ENCODE data around the gene LPAR3.

The LPAR3 gene

DNA sequence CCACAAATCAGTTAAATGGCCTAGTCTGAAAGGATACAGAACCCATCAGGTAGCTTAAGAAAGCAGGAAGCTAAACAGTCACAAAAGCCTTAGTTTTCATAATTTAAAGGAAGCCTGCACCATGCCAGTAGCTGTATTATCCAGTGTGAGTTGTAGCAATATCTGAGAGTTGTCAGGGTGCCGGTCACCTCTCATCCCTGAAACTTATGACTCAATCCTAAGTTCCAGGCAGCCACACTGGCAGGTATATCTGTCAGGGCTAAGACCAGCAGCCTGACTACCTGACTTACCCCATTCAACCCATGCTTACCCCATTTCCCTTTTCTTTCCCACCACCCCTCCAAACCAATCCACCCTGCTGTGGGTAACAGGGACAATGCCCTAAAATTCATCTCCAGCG lies 37.8 kb upstream of the LPAR3 start:
- TF ChIP-seq, protein P1, sequence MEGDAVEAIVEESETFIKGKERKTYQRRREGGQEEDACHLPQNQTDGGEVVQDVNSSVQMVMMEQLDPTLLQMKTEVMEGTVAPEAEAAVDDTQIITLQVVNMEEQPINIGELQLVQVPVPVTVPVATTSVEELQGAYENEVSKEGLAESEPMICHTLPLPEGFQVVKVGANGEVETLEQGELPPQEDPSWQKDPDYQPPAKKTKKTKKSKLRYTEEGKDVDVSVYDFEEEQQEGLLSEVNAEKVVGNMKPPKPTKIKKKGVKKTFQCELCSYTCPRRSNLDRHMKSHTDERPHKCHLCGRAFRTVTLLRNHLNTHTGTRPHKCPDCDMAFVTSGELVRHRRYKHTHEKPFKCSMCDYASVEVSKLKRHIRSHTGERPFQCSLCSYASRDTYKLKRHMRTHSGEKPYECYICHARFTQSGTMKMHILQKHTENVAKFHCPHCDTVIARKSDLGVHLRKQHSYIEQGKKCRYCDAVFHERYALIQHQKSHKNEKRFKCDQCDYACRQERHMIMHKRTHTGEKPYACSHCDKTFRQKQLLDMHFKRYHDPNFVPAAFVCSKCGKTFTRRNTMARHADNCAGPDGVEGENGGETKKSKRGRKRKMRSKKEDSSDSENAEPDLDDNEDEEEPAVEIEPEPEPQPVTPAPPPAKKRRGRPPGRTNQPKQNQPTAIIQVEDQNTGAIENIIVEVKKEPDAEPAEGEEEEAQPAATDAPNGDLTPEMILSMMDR (IDR thresholded peaks at IDR 0.05): no peak

DNA sequence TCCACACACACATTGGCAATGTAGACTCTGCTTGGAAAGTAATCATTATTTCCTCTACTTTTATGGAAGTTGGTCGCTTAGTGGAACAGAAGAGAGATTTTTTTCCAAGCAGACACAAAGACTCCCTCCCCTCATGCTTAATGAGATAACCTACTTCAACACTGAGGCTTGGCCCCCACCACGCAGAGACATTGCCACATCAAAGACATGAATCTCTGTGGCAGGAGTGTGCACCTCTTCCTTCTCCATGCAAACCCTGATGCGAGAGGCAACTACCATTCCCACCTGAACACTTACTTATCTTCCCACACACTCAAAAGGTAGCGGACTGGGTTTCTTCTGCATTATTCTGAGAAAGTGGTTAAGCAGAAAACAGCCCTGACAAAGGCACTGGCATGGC lies 37.3 kb upstream of the LPAR3 start:
- TF ChIP-seq, protein P1 (IDR thresholded peaks at IDR 0.05): no peak

DNA sequence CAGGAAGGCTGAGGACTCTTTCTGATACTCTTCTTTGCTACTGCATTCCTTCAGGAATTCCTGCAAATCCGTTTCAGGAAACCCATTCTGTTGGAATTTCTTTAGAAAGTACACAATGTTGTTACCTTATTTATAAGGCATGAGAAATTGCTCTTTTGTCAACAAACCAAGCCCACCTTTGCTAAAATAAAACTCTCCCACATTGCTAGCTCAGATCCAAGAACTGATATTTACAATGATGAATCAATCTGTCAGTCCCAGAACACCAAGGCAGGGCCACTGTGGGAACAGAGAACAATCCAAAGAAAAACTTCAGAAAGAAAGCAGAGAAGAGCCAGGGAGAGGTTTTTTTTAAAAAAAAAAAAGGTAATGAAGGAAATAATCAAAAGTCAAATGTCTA lies 36.6 kb upstream of the LPAR3 start:
- TF ChIP-seq, protein P1 (IDR thresholded peaks at IDR 0.05): no peak

DNA sequence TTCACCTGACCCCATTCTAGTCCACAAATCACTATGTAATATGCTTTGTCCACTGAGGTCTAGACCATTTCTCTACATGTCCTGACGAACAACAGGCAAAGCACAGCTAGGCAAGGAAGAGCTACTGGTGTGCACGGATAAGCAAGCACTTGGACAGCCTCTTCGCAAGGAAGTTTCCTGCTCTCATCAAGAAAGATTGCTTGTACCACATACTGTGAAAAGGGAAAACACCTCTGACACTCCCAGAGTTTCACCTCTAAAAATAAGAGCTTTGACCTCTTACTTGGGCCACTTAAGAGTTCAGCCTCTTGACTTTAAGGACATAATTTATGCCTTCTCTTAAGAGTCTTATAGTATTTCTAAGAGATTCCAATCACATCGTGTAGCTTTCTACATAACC lies 36.0 kb upstream of the LPAR3 start:
- TF ChIP-seq, protein P1 (IDR thresholded peaks at IDR 0.05): no peak

DNA sequence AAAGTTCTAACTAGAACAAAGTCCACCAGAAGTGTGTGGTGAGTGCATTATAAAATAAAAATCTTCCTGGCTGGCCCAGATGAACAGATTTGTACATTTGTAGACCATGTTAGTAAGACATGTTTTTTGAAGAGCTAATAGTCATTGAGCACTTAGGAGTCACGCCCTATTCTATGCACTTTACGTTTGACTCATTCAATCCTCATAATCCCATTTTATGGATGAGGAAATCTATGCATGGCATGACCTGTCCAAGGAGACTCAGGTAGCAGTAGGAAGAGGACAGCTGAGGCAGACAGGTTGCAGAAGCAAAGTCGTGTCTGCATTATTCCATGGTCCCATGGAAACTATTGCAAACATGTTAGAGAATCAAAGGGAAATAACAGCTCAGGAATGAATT lies 30.3 kb upstream of the LPAR3 start:
- TF ChIP-seq, protein P1 (IDR thresholded peaks at IDR 0.05): no peak

DNA sequence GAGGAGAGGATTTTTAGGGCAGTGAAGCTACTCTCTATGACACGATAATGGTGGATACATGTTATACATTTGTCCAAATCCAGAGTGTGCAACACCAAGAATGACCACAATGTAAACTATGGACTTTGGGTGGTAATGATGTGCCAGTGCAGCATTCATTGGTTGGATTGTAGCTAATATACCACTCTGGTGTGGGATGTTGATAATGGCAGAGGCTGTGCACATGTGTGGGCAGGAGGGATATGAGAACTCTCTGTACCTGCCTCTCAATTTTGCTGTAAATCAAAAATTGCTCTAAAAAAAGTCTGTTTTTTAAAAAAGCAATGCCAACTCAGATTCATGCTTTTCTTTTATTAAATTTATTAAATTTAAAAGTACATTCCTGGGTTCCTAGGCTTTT lies 27.2 kb upstream of the LPAR3 start:
- TF ChIP-seq, protein P1 (IDR thresholded peaks at IDR 0.05): no peak

DNA sequence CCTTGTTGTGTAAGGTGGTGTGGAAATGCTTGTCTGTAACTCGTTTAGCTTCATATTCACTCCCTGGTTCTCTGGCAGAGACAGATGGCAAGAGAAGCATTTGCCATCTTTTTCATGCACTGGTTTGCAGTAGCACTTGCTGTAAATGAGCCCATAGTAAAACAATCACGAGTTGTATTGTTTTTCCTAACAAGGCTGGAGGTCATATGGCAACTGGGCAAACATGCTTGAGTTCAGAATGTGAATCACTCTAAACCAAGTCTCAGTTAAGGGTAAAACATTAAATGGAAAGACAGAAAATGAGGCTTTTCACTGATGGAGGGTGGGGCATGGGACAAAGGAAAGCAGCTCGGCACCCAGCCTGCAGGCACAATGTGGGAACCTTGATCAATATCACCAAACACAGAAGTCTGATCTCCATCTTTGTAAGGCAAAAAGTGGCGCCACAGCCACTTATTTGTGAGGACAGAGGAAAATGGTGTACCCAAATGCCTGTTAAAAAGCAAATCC lies 26.5 kb upstream of the LPAR3 start:
- TF ChIP-seq, protein P1 (IDR thresholded peaks at IDR 0.05): no peak

DNA sequence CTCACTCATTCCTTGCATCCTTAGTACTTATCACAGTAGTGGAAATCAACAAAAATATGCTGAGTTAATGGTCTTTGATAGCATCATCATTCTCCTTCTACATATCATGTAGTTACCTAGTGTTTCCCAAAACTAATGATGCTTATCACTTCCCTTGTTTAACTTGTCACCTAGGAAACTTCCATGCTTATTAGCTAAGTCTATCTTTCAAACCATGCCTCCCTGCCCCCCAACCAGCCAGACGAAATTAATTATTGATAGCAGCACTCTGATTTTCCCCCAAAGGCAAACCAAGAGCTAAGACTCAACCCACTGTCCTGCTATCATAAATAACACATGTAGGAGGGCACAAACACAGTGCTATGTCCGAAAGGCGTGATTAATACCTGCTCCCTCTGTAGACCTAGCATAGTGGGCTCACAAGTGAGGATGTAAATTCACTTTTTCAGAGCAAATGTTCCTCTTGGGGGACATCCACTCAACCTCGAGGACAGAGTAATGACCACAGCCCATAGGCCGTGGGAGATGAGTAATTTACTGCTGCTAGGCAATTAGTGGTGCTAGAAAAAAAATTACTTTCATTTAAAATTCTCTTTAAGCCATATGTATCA lies 25.8 kb upstream of the LPAR3 start:
- TF ChIP-seq, protein P1 (IDR thresholded peaks at IDR 0.05): no peak

Data from LNCAP (cell line).